ENCODE data around the gene TSEN34. TPM values are rescaled to one million over a fixed set of nuclear protein-coding genes. Genes with fewer than 3 reads are reported as not detected.
"Not testable (repeated sequence)": the region's sequence is repeated elsewhere in the genome, so short reads cannot be mapped to it uniquely, and the experiment has no call there.

Gene TSEN34
- total RNA-seq, 2 donors from 2014 or later: 47.9 to 52.7 TPM

DNA sequence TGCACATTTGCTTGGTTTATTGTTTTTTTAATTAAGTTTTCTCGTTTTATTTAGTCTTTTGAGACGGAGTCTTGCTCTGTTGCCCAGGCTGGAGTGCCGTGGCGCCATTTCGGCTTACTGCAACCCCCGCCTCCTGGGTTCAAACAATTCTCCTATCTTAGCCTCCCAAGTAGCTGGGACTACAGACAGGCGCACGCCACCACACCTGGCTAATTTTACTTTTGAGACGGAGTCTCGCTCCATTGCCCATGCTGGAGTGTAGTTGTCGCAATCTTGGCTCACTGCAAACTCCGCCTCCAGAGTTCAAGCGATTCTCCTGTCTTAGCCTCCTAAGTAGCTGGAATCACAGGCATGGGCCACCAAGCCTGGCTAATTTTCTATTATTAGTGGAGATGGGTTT is 10.9 kb downstream of the TSEN34 start:
- no peak for DNase-seq
- intact Hi-C loops (cut with DNase I): no loop called here
- Histone ChIP-seq H3K36me3 (peaks cover 21% of the 10 kb centered on the region), H3K9me3 (no peaks in the 10 kb centered on the region), H3K4me3 (peak overlapping the region; percentile 78), H3K27ac (no peak overlapping the region), H3K4me1 (peaks cover 24% of the 10 kb centered on the region), H3K9ac (ENCODE audit: low read depth in 2 of 2, low read length in 2 of 2) (peak overlapping the region; percentile 83 to 90), H3K27me3 (no peaks in the 10 kb centered on the region)
- TF ChIP-seq CTCF (IDR thresholded peaks at IDR 0.05): no peak

DNA sequence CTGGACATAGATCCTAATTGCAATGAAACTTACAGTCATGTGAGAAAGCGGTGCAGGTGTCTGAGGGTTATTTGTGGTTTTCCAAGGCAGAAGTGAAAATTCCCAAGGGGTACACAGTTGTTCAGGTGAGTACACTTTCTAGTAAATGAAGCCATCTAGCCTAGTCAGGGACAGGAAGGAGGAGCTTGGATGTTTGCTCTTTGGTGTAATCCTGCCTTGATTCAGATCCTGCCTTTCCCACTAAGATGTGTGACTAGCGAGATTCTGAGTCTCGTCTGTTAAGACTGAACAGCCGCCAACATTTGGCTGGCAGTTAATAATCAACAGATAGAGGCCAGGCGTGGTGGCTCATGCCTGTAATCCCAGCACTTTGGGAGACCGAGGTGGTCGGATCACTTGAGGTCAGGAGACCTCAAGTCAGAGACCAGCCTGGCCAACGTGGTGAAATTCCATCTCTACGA is 12.1 kb downstream of the TSEN34 start:
- TF ChIP-seq CTCF (IDR thresholded peaks at IDR 0.05): no peak
- Histone ChIP-seq H3K9ac (ENCODE audit: low read depth in 2 of 2, low read length in 2 of 2) (peak overlapping the region; percentile 3 to 83), H3K36me3 (peaks cover 21% of the 10 kb centered on the region), H3K4me3 (no peak overlapping the region), H3K27me3 (no peaks in the 10 kb centered on the region), H3K9me3 (no peaks in the 10 kb centered on the region), H3K27ac (no peak overlapping the region), H3K4me1 (peaks cover 24% of the 10 kb centered on the region)
- intact Hi-C loops (cut with DNase I): no loop called here
- peak; percentile 61 for DNase-seq

GRCh38 chr19:54204767-54205468 is 13.8 kb downstream of the TSEN34 start:
- no peaks in the 10 kb centered on the region for H3K9me3 ChIP-seq
- peaks cover 21% of the 10 kb centered on the region for H3K36me3 ChIP-seq
- peaks cover 36% of the 10 kb centered on the region for H3K4me1 ChIP-seq
- TF ChIP-seq CTCF (IDR thresholded peaks at IDR 0.05): no peak
- intact Hi-C loops (cut with DNase I): no loop called here
- no peak for DNase-seq
- no peak overlapping the region for H3K4me3 ChIP-seq
- H3K27me3 ChIP-seq: no peaks in the 10 kb centered on the region
- H3K9ac ChIP-seq (ENCODE audit: low read depth in 2 of 2, low read length in 2 of 2): peak overlapping the region; percentile 6 to 62
- peak overlapping the region; percentile 8 for H3K27ac ChIP-seq

- no peak for DNase-seq
- H3K4me1 ChIP-seq: peaks cover 40% of the 10 kb centered on the region
- peak overlapping the region; percentile 16 for H3K4me3 ChIP-seq
- no peak for TF ChIP-seq CTCF (IDR thresholded peaks at IDR 0.05)
- H3K27me3 ChIP-seq: no peaks in the 10 kb centered on the region
- peaks cover 21% of the 10 kb centered on the region for H3K36me3 ChIP-seq
- intact Hi-C loops (cut with DNase I): no loop called here
- H3K27ac ChIP-seq: peak overlapping the region; percentile 56
- peak overlapping the region; percentile 14 to 35 for H3K9ac ChIP-seq (ENCODE audit: low read depth in 2 of 2, low read length in 2 of 2)
- no peaks in the 10 kb centered on the region for H3K9me3 ChIP-seq
Observed at GRCh38 chr19:54206030-54206830, 15.1 kb downstream of the TSEN34 start.

DNA sequence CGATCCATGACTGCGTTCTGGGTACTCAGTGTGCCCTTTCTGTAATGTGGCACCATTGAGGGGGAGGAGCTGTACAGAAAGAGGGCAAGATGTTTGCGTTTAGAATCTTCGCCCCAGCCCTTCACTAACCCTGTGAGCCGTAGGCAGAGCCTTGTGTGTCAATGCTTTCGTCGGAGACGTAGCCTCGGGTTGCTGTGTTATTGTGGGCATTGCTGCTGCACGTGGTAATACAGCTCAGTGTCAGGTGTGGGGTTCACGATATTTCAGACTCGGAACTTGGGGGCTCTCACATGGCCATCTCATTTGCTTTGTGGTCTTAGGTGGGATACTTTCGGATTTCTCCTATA is 15.7 kb downstream of the TSEN34 start:
- H3K9ac ChIP-seq (ENCODE audit: low read depth in 2 of 2, low read length in 2 of 2): peak overlapping the region in 1 of 2 donors; percentile 35
- intact Hi-C loops (cut with DNase I): no loop called here
- no peak for DNase-seq
- H3K27ac ChIP-seq: peak overlapping the region; percentile 56
- peak overlapping the region; percentile 16 for H3K4me3 ChIP-seq
- peaks cover 21% of the 10 kb centered on the region for H3K36me3 ChIP-seq
- peaks cover 39% of the 10 kb centered on the region for H3K4me1 ChIP-seq
- H3K9me3 ChIP-seq: no peaks in the 10 kb centered on the region
- no peak for TF ChIP-seq CTCF (IDR thresholded peaks at IDR 0.05)
- no peaks in the 10 kb centered on the region for H3K27me3 ChIP-seq

DNA sequence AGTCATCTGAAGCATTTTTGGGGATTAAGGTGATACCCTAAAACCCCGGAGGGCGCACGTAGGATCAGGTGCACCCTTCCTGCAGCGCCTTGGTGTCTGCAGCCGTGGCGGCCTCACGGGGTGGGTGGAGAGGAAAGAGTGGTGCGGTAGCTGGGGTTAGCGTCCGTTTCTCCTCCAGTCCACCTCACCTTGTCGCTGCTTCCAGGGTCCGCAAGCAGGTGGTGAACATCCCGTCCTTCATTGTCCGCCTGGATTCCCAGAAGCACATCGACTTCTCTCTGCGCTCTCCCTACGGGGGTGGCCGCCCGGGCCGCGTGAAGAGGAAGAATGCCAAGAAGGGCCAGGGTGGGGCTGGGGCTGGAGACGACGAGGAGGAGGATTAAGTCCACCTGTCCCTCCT is 16.1 kb downstream of the TSEN34 start:
- DNase-seq; H3K9me3 ChIP-seq; intact Hi-C loops (cut with DNase I); H3K4me3 ChIP-seq; H3K27me3 ChIP-seq: not testable (repeated sequence)
- Histone ChIP-seq H3K27ac (peak overlapping the region; percentile 56), H3K4me1 (peaks cover 35% of the 10 kb centered on the region), H3K9ac (ENCODE audit: low read depth in 2 of 2, low read length in 2 of 2) (peak overlapping the region in 1 of 2 donors; percentile 40), H3K36me3 (peaks cover 18% of the 10 kb centered on the region)
